Middle frontal gyrus (tissue), 1 donor: ENCODE results near the gene GEMIN7.

Source experiments
- DNase-seq: peaks from one replicate; pipeline ENCODE4 v3.0.0-alpha.2; 2015; ENCODE audit warnings: low spot score; ENCODE audit errors: extremely low spot score

Gene GEMIN7

DNA sequence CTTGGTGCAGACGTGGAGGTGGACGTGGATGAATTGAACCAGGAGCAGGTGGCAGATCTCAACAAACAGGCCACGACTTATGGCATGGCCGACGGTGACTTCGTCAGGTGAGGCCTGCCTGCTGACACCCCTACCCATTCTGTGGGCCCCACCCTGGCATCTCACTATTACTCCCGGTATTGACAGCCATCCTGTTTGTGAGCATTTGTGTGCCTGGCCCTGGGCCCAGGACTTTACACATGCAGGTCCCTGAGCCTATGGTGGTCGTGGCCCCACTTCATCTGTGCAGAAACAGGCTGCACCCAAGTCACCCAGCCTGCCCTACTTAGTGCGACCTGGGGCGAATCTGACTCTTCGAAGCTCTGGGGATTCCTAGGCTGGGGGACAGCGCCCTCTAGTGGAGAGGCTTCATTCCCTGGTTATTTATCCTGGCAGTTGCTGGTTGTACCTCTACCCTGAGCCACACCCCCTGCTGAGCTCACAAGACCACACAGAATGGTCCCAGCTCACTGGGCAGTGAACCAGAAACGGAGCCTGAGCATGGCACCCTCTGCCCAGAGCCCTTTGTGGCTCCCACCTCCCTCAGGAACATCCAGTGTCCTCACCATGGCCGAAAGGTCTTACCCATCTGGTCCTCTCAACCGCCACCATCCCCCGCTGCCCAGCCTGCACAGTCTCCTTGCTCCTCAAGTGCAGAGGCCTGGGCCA, 19.6 kb upstream of the GEMIN7 start:
- no peak for DNase-seq

- DNase-seq = no peak
These were observed 17.1 kb upstream of the GEMIN7 start for GRCh38 chr19:45061965-45062364.

GRCh38 chr19:45063851-45064801, 14.9 kb upstream of the GEMIN7 start:
- DNase-seq = no peak

GRCh38 chr19:45066921-45067661, 12.0 kb upstream of the GEMIN7 start:
- DNase-seq = no peak

DNA sequence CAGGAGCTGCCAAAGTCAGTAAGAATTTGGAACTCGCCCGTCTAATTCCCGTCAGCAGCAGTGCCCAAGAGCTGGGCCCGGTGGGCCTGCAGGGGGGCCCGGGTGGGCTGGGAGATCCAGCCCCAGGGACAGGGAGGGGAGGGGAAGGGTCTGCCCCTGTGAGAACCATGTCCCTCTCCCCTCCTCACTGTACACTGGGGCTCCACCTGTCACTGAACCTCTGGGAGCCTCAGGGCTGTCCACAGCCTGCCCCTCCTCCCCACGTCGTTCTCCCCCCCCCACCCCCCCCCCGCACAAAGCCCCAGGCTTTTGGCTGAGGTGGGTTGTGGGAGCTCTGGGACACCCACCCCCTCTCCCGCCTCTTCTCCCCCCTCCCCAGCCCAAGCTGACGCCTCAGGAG, 11.0 kb upstream of the GEMIN7 start:
- no peak for DNase-seq

- no peak for DNase-seq
These were observed 10.0 kb upstream of the GEMIN7 start for GRCh38 chr19:45069056-45069455.

- DNase-seq = no peak
These were observed 8.8 kb upstream of the GEMIN7 start for GRCh38 chr19:45070214-45070613.

GRCh38 chr19:45070861-45071544, 8.1 kb upstream of the GEMIN7 start:
- DNase-seq = no peak

DNA sequence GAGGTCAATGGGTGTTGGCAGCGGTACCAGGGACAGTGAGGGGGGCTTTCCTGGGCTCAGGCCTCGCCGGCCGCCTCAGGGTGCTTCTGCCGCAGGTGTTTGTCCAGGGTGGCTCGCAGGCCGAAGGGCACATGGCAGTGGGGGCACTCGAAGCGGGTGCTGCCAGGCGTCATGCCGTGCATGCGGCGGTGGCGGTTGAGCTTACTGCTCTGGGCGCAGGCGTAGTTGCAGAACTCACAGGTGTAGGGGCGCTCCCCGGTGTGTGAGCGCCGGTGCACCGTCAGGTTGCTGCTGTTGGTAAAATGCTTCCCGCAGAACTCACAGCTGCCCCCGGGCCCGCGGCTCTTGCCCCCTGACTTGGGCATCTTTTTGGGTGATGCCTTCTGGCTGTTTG, 7.5 kb upstream of the GEMIN7 start:
- DNase-seq = no peak

GRCh38 chr19:45071969-45072790, 6.9 kb upstream of the GEMIN7 start:
- no peak for DNase-seq

DNA sequence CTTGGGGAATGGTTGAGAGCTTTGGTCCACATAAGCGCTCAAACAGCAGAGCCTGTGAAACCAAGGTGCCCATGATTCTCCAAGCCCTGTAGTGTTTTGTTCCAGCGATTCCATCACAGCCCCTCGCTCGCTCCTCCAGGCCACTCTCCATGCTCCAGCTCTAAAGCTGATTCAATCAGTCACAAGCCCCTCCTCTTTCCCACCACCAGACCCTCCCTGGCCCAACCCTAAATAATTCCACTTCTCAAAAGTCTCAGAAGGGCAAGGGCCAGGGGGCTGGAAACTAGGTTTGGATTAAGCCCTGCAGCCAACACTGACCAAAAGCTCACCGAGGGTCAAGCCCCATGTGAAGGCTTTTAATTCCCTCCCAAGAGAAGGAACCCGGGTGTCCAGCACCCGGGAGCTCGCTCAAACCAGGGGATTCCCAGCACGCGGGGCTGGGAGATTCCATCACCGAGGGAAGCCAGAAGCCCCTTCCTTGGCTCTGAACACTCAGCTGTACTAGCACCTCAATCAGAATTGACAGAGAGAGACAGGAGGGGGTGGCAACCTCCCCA, 4.2 kb upstream of the GEMIN7 start:
- DNase-seq = no peak

DNA sequence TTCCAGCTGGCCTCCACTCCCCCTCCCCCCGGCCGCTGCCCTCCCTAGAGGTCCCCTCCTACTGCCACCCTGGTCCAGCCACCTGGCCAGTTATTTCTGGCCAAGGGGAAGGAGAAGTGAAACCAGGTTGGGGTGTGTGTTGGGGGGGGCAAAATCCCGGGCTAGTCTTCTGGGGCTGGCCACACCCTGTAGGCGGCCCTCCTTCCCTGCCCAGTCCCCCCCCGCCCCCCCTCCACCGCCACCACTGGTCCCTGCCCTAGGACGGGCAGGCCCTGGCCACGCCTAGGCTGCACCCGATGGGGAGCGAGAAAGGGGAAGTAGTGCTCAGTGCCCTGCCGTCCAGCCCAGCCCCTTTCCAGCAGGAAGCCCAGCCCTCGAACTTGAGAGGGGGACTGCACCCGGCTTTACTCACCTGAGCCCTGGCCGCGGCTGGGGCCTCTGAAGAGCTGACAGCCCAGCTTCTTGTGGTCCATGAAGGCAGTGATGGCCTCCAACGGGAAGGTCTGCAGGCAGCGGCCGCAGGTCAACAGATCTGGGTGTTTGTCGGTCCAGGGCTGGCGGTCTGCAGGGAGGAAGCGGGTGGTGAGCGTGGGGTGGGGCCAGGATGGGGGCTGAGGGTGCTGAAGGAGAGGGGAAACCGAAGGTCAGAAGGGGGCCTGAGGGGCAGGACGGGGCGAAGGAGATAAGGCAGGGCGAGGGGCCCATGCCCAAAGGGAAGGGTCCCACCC, 3.6 kb upstream of the GEMIN7 start:
- DNase-seq = no peak

DNA sequence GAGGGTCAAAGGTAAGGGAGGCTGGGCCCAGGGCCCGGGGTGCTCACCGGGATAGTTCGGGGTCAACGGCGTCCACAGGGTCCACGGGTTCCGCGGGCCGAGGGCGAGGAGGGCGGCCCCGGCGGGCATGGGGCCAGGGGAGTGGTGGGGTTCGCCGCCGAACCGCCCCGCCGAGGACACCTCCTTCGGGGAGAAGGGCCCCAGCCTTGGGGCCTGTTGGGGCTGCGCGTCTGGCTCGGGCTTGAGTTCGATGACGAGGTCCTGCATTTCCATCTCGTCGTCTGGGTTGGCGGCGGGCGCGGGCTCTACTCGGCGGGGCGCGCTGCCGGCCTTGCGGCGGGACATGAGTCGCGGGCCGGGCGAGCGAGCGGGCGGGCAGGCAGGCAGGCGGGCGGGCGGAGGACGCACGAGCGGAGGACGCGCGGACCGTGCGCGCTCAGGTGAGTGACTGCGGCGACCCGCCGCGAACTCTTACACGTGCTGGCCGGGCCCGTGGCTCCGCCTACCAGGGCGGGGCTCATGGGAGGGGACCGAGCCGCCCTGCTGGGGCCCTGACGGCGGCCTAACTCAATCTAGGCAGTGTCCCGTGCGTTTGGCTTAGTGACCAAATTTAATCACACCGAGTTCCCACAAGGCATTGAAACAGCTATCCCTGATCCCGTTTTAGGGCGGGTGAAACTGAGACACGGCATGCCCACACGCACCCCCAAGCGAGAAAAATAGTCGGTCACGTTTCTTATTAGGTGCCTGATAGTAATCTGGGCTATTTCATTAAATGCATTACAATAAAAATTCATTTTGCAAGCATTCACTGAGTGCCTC, 2.8 kb upstream of the GEMIN7 start, which contains the start of gene ZNF296:
Gene ZNF296, minus strand, starts transcription at position 450 of the 822 bp plus-strand sequence. Its CDS starts 105 bp downstream, at position 345.
- no peak for DNase-seq

DNA sequence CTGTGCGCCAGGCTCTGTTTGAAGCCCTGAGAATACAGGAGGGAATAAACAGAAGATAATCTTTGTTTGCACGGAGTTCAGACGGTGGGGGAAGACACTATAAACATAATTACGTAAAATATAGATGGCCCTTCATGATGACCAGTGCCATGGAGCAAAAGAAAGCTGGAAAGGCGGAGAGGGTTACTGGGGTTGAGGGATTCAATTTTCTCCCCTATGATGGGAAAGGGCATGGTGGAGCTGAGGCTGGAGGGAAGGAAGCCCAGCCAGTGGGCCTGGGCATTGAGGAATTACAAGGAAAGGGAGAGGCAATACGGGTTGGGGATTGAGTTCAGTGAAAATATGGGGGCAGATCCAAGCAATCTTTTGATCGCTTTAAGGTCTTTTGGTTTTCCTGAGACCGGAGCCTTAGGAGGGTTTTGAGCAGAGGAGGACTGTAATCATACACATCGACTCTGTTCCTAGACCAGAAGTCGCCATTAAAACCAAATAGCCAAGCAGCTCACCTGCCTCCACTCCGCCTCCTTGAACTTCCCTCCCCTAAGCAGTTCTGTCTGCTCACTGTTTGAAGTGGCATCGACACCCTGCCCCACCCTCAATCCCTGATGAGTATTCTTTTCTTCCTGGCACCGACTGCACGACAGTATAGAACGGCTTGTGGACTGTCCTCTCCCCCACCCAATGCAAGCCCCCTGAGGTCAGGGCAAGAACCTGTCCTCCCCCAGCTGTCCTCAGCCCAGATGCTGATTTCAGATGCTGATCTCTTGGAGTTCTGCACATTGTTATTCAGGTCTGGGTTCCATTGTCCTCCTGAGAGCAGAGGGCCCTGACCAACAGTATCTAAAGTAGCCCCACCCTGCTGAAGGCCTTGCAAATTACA, 2.0 kb upstream of the GEMIN7 start:
- DNase-seq = no peak

GRCh38 chr19:45078390-45079062, 534 bp upstream of the GEMIN7 start:
- no peak for DNase-seq

DNA sequence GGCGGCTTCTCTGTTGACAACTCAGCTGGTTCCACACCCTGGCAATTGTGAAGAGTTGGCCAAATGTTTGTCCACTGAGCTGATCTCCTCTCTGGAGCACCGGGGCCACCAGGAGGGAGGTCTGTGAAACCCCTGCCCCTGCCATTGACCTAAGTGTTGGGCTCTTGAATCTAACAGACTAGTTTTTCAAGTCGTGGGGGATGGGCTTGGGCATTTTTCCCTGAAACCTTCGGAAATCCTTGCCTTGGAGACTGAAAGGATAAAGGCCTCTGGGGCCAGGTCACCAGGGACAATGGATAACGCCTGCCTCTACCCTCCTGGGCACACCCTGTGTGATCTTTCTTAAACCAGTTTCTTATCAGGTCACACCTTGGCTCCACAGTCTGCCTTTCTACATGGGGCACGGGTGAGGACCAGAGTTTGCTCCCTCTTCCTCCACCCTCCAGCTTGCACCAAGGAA, 881 bp downstream of the GEMIN7 start:
- DNase-seq = no peak

- no peak for DNase-seq
These were observed 3.1 kb downstream of the GEMIN7 start for GRCh38 chr19:45082170-45082569.
